T-helper 2 cell treated with Interferon-gamma antibody and Interleukin-4, amounts not matched to agents 100 ng/mL and 5 ng/mL, for 36 hours (primary cell): Measurements from ENCODE around the gene SELENOI. TPM values are rescaled to one million over a fixed set of nuclear protein-coding genes. Genes with fewer than 3 reads are reported as not detected.
"Not testable (repeated sequence)": the region's sequence is repeated elsewhere in the genome, so short reads cannot be mapped to it uniquely, and the experiment has no call there.

Experiments used
- intact Hi-C: fragments of 100-400 bp; cut with micrococcal nuclease; formaldehyde crosslinking; loops from one replicate; pipeline ENCODE4 v1.15.1; 2023
- total RNA-seq: library from RNA; stranded (reverse); gene quantifications from 2 replicates; pipeline ENCODE4 v1.2.3, GENCODE V29; 2022

SELENOI gene
- total RNA-seq, 1 donor from 2014 or later: 37.1 TPM

DNA sequence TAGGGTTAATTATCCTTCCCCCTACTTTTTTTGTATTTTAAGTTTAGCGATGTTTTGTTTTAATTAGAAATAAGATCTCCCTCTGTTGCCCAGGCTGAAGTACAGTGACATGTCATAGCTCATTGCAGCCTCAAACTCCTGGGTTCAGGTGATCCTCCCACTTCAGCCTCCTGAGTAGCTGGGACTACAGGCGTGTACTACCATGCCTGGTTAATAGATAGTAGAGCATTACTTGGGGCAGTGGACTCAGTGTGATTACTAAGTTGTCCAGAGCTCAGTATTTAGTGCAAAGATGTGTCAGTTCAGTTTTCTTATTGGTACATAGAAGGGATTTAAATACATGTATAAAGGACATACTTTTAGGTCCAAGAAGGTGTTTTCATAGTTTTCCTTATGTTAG, 10.2 kb downstream of the SELENOI start:
- intact Hi-C loops: no loop called here

DNA sequence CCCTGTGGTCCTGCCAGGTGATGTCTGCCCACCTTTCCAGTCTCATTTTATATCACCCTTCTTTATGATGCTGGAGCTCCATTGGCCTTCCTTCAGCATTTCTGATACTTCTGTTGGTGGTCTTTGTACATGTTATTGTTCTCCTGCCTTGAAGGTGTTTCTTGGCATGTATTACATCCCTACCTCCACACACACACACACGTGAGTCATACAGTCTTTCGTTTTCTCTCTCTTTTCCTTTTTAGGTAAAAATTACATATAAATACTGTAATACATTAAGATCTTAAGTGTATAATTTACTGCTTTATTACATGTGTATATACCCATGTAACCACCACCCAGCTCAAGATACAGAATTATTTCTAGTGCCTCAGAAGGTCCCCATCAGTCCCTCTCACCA, 10.8 kb downstream of the SELENOI start:
- intact Hi-C loops: no loop called here

DNA sequence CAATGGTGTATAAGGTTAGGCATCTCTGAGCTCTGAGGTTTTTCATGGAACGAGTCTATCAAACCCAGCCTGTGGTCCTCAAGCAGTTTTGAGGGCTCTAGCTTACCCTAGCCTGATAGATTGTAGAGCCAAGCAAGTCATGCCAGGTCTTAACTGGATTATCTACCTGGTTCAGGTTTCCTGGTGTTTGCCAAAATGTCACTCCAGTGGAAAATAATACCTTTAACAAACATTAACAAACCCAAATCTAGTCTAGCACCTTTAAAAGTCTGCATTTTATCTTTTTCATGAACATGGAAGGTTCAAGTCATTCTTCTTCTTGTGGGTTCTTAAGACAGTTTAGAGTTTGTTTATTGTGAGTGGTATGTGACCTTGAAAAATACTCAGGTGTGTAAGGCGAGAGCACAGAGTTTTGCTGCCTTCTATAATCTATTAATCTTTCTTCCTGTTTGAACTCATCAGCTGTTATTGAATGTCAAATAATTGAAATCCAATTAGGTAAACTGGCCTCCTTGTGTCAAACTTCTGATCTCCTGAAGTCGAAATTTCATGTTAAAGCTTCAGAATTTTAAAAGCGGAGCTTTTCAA, 14.0 kb downstream of the SELENOI start:
- intact Hi-C loops: no loop called here

DNA sequence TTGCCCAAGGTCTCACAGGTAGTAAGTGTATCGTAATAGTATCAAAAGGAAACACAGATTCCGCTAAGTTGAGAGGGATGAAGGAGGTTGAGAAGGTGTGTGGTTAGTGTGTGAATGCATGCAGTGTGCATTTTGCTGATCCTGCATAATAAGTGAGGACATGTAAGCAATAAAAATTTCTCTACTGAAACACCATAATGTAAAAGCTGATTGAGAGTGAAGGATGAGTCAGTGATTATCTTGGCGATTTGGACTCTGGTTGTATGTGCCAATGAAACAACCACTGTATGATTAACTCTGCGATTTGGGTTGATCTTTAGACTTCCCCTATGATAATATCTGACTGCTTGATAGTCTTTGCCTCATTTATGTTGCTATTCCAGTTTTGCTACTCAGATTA, 17.4 kb downstream of the SELENOI start:
- intact Hi-C loops: no loop called here

DNA sequence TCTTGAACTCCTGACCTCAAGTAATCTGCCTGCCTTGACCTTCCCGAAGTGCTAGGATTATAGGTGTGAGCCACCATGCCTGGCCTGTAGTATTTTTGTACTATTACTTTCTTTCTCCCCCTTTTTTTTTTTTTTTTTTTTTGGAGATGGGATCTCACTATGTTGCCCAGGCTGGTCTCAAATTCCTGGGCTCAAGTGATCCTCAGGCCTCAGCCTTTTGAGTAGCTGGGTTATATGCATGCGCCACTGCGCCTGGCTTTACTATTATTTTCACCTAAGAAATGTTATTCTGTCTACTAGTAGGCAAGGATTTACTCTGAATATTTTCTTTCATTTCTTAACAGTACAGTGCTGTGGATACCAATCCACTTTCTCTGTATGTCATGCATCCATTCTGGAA, 18.0 kb downstream of the SELENOI start:
- intact Hi-C loops: no loop called here

DNA sequence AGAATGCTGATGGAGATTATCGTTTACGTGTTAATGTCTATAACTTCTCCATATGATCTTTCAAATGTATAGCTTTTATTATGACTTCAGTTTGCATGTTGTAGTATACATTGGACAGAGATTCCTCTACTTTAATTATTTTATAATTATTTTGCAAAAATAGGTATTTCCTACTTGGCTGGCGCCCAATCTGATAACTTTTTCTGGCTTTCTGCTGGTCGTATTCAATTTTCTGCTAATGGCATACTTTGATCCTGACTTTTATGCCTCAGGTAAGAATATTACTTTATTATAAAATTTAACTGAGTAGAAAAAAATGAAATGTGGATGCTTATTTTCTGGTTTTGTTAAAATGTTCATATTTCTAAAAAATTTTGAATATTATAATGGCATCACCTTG, 18.7 kb downstream of the SELENOI start:
- intact Hi-C loops: no loop called here

DNA sequence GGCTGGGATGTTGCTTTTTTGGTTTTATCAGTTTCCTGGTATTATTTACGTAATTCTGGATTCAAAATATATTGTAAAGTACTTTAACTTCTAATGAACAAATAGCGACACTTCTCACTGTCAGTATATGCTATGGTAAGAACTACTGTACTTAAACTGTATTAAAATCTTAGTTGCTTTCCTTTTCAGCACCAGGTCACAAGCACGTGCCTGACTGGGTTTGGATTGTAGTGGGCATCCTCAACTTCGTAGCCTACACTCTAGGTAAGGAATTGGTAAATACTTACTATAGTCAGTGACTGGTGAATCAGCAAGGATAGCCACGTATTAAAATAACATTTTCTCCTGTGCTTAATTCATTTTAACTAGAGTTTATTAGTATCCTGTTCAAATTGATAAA, 21.0 kb downstream of the SELENOI start:
- intact Hi-C loops: no loop called here

DNA sequence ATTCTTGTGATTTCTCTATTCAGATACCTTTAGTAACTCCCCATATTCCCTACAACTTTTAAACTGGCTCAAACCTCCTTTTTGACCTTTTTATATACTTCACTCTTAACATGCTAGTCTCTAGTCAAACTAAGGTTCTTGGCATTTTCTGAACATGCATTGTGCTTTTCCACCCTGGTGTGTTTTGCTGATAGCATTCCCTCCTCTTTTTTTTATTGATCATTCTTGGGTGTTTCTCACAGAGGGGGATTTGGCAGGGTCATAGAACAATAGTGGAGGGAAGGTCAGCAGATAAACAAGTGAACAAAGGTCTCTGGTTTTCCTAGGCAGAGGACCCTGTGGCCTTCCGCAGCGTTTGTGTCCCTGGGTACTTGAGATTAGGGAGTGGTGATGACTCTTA, 23.7 kb downstream of the SELENOI start:
- intact Hi-C loops: not testable (repeated sequence)

DNA sequence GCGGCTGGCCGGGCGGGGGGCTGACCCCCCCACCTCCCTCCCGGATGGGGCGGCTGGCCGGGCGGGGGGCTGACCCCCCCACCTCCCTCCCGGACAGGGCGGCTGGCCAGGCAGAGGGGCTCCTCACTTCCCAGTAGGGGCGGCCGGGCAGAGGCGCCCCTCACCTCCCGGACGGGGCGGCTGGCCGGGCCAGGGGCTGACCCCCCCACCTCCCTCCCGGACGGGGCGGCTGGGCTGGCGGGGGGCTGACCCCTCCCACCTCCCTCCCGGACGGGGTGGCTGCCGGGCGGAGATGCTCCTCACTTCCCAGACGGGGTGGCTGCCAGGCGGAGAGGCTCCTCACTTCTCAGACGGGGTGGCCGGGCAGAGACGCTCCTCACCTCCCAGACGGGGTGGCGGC, 25.0 kb downstream of the SELENOI start:
- intact Hi-C loops: not testable (repeated sequence)

DNA sequence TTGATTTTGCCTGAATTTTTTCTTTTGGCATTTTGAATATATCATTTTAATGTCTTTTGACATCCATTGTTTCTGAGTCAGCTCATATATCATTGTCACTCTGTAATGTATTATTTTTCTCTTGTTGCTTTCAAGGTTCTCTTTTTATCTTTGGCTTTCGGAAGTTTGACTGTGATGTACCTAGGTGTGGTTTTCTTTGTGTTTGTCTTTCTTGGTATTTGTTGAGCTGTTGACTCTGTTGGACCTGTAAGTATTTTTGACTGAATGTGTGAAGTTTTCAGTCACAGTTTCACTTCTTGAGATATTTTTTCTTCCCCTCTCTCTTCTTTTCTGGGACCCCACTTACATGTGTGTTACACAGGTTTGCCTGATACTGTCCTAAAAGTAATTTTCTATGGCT, 30.9 kb downstream of the SELENOI start:
- intact Hi-C loops: no loop called here

DNA sequence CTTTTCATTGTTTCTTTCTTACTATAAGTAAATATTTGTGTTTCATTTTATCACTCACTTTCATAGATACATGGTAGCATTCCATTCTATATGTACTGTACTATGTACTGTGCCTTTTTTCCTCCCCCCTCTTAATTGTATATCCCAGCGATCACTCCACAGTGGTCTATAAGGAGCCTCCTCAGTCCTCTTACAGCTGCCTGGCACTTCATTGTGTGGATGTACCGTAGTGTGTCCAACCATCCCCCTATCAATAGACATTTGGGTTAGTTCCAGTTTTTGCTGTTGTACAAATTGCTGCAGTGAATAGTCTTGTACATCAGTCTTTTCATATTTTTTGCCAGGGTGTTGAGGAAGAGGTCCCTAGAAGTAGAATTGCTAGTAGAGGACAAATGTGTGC, 34.3 kb downstream of the SELENOI start:
- intact Hi-C loops: no loop called here

DNA sequence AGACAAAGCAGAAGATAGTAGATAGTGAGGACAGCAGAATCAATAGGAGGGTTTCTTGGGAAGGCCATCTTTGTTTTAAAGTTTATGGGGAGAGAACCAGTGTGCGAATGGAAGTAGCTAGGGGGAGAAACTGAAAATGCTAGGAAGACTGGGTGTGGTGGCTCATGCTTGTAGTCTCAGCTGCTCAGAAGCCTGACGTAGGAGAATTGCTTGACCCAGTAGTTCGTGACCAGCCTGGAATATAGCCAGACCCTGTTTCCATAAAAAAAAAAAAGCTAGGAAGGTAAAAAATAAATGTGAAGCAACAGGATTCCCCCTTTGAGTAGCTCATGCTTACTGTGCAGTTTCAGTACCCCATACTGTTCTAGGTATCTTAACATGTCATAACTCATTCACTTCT, 36.6 kb downstream of the SELENOI start:
- intact Hi-C loops: no loop called here

DNA sequence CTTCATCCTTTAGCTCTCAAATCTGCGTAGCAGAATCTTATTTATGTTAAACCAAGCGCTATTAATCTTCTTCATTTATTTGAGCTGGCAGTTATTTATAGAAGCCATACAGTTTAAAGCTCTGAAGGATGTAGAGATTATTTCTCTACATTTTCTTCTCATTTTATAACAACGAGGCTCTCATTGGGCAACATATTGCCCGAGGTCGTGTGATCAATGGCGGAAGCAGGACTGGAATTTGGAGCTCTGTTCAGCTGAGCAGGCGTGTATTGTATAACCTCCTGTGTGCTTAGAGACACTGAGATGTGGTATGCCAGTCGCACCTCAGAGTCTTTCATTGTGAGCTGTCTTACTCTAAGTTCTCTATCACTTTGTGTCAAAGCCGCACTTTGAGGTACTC, 38.2 kb downstream of the SELENOI start:
- intact Hi-C loops: no loop called here

DNA sequence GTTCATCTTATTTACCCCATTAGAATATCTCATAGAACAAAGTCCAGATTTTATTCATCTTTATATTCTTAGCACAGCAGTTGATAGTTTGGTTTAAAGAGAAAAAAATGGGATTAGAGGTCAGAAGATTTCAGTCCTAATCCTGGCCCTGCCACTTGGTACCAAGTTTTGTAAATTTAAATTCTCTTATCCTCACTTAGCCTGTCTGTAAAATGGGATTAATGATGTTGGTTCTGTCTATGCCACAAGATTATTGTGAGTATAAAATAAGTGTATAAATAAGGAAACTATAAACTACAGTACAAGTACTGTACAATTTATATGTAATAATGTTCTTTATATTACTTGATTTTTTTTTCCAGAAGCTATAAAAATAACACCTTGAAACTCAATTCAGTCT, 38.7 kb downstream of the SELENOI start:
- intact Hi-C loops: no loop called here

DNA sequence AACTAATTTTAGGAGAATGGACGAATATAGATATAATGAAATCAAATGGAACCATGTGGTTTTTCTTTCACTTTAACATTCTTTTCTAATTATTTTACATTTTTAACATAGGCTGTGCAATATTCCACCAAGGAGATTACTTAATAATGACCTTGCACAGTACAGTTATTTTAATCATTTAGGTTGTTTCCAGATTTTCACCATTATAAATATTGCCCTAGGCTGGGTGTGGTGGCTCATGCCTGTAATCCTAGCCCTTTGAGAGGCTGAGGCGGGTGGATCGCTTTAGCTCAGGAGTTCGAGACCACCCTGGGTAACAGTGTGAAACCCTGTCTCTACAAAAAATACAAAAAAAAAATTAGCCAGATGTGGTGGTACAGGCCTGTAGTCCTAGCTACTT, 41.2 kb downstream of the SELENOI start:
- intact Hi-C loops: no loop called here

DNA sequence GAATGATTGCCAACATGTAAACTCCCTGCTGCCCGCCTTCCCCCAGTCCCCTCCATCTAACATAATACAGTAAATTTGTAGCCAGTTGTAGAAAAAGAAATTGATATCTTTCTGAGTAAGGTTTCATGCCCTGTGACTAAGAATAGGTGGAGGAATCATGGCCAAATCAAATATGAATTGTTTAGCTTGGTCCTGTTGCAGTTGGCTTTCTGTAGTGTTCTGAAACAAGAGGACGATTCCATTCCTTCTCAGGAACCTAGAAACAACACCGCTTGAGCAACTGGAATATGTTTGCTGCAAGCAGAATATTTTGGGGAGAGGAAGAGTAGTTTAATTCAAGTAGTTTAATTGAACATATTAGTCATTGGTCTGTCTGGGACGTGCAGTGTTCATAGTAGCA, 48.8 kb downstream of the SELENOI start:
- intact Hi-C loops: no loop called here

DNA sequence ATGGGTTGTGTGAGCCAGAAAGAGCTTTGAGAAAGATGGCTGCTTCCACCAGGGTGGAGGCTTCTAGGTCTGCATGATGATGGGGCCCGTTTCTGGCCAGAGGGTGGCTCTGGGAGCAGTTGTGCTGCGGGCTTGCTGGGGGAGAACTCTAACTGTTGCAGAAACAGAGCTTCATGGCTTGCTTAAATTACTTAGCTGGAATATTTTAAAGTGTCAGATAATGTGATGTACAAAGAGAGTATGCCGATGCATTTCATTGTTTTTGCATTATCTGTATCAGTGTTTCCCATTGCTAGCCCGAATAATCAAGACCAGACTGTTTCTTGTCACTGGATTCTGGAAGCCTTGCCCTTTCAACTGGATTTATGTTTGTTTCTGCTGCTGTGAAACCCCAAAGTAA, 49.5 kb downstream of the SELENOI start:
- intact Hi-C loops: no loop called here

DNA sequence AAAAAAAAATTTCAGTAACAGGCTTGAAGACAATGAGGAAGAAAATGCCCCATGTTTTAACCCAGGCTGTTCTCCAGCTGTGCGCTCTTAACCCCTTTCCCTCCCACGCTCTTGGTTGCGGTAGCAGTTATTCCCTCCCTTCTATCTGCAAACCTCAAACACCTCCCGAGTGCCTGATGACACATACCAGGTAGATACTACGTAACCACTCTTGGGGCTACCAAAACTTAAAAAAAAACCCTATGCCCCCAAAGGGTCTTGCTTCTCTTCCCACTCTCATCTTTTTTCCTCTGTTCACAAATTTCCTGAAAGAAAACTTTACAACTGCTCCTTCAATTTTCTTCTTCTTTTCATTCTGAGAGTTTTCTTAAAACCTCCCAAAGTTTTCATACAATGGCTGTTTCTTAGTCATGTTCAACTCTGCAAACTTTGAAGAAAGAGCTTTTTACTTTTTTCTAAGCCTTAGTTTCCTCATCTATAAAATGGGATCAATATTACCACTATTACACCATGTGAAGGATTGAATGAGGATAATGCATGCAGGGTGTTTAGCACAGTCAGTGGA, 50.9 kb downstream of the SELENOI start:
- intact Hi-C loops: no loop called here

DNA sequence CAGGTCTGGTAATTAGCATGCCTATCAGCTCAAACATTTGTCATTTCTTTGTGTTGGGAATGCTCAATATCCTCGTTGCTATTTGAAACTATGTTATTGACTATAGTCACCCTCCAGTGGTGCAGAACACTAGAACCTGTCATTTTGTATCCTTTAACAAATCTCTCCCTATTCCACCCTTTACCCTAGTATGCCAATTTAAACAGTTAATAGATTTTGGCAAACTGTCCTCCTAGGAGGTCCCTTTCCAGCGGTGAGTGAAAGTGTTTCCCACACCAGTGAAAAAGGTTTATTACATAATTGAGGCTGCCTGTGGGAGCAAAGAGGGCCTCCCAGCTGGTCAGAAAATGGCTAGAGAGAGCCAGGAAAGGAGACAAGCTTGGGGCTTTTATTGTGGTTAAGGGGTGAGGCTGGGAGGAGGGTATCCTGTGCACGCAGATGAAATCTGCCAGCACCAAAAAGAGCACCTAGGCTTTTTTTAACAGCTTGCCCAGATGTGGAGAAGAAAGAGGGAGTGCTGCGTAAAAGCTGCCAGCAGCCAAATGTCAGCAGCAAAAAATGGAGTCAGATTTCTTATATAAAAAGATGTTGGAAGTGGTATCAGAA, 53.9 kb downstream of the SELENOI start:
- intact Hi-C loops: no loop called here

DNA sequence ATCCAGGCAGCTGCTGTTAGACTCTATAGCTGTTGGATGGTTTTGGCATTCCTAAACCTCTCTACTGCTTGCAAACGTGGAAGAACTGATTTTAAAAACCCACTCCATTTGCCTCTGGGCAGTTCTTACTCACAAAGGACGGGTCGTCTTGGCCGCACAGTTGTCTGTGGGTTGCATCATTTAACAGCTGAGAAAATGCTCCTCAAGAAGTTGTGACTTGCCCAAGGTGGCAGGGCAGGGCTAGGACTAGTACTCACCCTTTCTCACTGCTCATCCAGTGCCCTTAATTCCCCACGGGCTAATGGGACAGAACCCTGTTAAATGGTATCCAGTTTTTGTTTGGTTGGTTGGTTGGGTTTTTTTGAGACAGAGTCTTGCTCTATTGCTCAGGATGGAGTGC, 54.8 kb downstream of the SELENOI start:
- intact Hi-C loops: no loop called here

DNA sequence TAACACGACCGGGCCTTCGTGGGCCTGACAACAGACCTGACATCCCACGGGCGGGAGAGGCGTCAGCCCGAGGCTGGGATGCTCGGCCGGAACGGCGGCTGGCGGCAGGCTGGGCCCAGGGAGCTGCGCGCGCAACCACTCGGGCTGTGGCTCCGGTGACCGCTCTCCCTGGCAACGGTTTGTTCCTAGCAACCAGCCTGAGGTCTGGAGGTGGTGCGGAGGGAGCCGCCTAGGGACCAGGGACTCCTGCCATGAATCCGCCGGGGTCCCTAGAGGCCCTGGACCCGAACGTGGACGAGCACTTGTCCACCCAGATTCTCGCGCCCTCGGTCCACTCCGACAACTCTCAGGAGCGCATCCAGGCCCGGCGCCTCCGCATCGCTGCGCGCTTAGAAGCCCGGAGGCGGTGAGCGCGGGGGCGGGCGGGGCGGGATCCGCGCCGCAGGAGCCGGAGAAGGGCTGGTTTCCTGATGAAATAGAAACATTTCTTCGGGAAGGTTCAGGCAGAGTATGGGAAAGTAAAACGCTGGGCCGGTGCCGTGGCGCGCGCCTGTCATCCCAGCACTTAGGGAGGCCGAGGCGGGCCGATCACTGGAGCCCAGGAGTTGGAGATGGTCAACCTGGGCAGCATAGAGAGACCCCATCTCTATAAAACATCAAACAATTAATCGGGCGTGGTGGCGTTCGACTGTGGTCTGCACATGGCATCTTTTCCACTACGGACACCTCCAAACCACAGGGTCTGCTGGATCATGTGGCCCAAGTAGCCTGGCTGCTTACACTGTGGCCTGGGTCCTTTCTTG, 56.0 kb downstream of the SELENOI start, which contains the start of gene DRC1:
Gene DRC1 (plus strand): TSS at position 182 of the 803 bp plus-strand sequence. CDS start 70 bp downstream, at position 252.
- intact Hi-C loops: no loop called here

DNA sequence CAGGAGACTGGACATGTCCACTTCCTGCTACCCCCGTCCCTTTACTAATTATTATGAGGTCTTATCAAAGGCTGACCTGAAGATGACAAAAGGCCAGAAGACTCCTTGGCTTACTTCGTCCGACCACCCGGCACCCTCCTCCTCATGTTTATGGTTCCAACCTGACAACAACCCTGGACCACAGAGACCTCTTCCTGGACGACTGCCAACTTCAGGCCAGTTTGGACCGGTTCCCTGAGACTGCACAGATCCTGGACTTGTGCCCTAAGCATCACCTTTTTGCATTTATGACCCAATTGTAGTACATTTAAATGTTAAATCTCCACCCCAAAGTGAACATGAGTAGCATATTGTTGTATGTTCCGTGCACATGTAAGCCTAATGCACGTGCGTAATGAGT, 61.6 kb downstream of the SELENOI start:
- intact Hi-C loops: no loop called here
